Measurements from ENCODE around the gene IKZF3.

The IKZF3 gene

DNA sequence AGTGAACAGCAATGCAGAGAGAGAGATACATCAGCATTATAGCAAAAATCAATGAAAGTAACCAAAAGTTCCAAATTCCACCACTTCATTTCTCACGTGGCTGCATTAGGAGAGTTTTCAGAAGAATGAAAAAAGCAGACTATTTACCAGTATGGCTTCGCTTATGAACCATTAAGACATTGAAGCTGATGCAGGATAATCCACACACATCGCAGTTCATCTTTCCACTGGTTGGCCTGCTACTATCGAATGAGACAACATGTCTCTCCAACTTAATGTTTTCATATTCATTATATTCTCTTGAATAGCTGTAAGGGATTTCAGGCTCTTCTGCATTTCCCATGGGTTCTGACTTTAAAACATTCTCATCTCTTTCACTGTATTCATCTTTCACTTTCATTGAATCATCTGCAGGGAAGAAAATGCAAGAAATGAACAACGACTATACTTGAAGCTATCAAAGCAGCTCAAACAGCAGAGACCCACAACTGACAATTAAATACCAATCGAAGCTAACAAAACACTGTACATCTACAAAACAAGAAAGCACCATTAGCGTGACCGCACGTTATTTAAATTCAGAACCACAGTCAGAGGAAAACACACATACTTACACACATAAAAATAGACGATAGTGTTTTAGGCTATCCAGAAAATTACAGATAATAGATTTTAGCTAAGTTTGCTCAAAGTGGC lies 71.4 kb downstream of the IKZF3 start:
- H3K9me3 ChIP-seq, result no peaks in the 10 kb centered on the region
- H3K27me3 ChIP-seq, result peaks cover 29% of the 10 kb centered on the region
- no peaks in the 10 kb centered on the region for H3K36me3 ChIP-seq
- TF ChIP-seq, protein P1, sequence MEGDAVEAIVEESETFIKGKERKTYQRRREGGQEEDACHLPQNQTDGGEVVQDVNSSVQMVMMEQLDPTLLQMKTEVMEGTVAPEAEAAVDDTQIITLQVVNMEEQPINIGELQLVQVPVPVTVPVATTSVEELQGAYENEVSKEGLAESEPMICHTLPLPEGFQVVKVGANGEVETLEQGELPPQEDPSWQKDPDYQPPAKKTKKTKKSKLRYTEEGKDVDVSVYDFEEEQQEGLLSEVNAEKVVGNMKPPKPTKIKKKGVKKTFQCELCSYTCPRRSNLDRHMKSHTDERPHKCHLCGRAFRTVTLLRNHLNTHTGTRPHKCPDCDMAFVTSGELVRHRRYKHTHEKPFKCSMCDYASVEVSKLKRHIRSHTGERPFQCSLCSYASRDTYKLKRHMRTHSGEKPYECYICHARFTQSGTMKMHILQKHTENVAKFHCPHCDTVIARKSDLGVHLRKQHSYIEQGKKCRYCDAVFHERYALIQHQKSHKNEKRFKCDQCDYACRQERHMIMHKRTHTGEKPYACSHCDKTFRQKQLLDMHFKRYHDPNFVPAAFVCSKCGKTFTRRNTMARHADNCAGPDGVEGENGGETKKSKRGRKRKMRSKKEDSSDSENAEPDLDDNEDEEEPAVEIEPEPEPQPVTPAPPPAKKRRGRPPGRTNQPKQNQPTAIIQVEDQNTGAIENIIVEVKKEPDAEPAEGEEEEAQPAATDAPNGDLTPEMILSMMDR (IDR thresholded peaks at IDR 0.05; ENCODE audit: low read depth, low read length), result no peak
- no peaks in the 10 kb centered on the region for H3K4me1 ChIP-seq
- no peak for DNase-seq
- H3K4me3 ChIP-seq (ENCODE audit: low read depth, low read length), result no peak overlapping the region

DNA sequence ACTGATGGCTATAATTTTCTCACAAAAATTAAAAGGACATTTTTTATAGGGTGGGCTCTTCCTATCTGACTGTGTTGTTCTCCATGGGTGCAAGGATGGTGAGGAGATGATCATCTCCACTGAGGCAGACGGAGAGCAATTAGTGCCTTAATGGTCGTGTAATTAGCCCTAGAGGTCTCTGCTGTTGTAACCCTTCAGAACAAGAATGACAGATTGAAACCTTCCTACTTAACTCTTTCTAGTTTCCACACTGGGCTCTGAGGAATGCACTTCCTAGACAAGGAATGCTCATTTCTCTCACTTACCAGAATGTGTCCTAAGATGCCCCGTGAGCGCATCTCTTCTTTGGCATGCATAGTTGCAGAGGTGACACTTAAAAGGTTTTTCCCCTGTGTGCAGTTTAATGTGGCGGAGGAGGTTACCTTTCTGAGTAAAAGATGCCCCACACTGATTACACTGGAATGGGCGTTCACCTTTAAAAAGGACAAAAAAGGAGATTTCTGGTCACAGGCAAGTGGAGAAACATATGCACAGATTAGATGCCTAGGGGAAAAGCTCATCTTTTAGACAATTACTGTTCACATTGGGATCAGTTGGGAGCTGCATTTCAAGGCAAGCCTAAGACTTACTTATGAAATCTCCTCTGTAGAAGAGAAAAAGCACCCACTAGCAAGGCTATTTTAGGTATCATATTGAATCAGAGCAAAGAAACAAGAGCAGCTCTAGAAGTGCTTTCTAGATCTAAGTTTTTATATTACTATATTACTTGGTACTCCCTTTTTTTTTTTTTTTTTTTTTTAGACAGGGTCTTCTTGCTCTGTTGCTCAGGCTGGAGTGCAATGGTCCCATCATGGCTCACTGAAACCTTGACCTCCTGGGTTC lies 72.8 kb downstream of the IKZF3 start:
- Histone ChIP-seq H3K36me3 (no peaks in the 10 kb centered on the region), H3K9me3 (no peaks in the 10 kb centered on the region), H3K27me3 (peaks cover 34% of the 10 kb centered on the region), H3K4me1 (no peaks in the 10 kb centered on the region), H3K4me3 (ENCODE audit: low read depth, low read length) (no peak overlapping the region)
- no peak for DNase-seq
- TF ChIP-seq, protein P1 (IDR thresholded peaks at IDR 0.05; ENCODE audit: low read depth, low read length), result no peak

DNA sequence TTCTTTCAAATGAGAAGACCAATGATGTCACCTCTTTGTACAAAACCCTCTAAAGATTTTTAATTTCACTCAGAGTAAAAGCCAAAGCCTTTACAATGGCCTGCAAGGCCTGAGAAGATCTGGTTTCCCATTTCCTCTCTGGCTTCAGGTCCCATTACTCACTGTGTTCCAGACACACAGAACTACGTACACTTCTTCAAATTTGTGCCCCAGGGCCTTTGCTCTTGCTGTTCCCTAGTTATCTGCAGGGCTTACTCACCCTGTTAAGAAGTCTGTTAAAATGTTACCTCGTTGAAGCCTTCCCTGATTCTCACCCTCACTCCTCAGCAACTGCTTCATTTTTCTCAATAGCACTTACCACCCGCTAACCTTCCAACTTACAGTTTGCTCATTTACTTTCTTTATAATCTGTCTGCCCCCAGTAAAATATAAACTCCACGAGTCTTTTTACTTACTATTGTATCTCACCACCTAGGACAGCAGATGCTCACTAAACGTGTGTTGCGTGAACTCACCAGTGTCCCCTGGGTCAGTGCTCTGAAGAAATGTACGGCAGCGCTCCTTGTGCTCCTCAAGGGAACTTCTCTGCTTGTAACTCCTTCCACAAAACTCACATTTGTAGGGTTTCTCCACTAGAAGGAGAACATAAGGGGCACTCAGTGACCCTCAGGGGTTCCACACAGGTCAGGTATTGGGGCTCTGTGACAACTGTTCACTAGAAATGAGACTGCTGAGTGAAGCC lies 76.2 kb downstream of the IKZF3 start:
- no peaks in the 10 kb centered on the region for H3K4me1 ChIP-seq
- no peaks in the 10 kb centered on the region for H3K9me3 ChIP-seq
- H3K36me3 ChIP-seq, result no peaks in the 10 kb centered on the region
- no peak overlapping the region for H3K4me3 ChIP-seq (ENCODE audit: low read depth, low read length)
- H3K27me3 ChIP-seq, result peaks cover 37% of the 10 kb centered on the region
- no peak for DNase-seq
- TF ChIP-seq, protein P1 (IDR thresholded peaks at IDR 0.05; ENCODE audit: low read depth, low read length), result no peak

DNA sequence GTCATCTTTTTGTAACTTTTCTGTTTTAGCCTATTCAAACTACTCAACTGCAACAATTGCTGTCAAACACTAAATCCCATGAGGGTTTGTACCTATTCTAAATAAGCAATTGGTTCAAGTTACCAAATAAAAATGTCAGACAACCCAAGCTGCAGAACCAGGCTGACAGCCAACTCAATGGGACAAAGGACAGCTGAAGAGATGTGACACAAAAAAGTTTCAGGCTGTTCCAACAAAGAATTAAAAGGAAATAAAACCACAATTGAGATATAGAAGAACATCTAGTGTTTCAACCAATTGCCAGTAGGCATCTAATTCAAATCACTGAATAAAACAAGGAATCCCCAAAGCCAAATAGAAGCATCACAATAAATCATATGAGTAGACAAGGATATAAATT lies 77.1 kb downstream of the IKZF3 start:
- no peak for DNase-seq
- TF ChIP-seq, protein P1 (IDR thresholded peaks at IDR 0.05; ENCODE audit: low read depth, low read length), result no peak

DNA sequence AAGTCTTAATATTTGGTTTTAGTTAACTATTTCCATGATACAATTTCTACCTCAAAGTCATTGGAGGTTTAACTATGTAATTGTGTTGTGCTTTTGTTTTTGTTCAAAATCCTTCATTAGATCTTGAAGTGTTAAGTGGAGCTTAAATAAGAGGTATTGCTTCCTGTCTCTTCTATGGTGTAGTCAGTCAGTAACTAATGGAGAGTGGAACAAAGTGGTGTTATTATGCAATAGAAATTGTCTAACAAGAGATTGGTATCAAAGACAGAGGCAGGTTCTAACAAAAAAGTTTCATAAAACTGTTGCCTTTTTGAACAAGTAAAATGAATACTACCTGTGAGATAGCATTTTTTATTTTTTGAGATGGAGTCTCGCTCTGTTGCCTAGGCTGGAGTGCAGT lies 81.1 kb downstream of the IKZF3 start:
- Histone ChIP-seq H3K4me3 (ENCODE audit: low read depth, low read length) (no peak overlapping the region), H3K4me1 (no peaks in the 10 kb centered on the region), H3K36me3 (no peaks in the 10 kb centered on the region), H3K9me3 (no peaks in the 10 kb centered on the region), H3K27me3 (peaks cover 64% of the 10 kb centered on the region)
- DNase-seq, result no peak
- TF ChIP-seq, protein P1 (IDR thresholded peaks at IDR 0.05; ENCODE audit: low read depth, low read length), result no peak

More for the DNA sequence above, 77.1 kb downstream of the IKZF3 start:
- H3K27me3 ChIP-seq, result peaks cover 43% of the 10 kb centered on the region
- H3K4me3 ChIP-seq (ENCODE audit: low read depth, low read length), result no peak overlapping the region
- no peaks in the 10 kb centered on the region for H3K4me1 ChIP-seq
- no peaks in the 10 kb centered on the region for H3K9me3 ChIP-seq
- H3K36me3 ChIP-seq, result no peaks in the 10 kb centered on the region

All from BE2C (cell line).